ENCODE measurements around the gene SUFU.
"Not testable (repeated sequence)": the region's sequence is repeated elsewhere in the genome, so short reads cannot be mapped to it uniquely, and the experiment has no call there.

SUFU gene

DNA sequence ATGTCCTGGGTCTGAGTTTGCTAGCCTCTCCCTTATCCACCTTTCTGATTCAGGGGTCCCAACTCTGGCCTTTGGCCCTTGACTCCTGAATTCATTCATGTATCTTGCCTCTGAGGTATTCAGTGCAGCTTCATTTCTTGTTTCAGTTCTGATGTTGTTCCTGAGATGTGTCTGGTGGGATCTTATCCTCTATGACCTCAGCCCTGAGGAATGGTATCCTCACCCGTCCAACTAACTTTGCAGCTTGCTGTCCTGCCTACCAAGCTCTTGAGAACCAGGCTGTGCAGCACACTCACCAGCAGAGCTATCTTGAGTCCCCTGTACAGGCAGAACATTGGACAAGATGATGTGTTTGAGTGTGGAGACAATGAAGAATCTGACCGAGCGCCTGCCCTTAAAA lies 13.8 kb downstream of the SUFU start:
- DNase-seq = no peak

DNA sequence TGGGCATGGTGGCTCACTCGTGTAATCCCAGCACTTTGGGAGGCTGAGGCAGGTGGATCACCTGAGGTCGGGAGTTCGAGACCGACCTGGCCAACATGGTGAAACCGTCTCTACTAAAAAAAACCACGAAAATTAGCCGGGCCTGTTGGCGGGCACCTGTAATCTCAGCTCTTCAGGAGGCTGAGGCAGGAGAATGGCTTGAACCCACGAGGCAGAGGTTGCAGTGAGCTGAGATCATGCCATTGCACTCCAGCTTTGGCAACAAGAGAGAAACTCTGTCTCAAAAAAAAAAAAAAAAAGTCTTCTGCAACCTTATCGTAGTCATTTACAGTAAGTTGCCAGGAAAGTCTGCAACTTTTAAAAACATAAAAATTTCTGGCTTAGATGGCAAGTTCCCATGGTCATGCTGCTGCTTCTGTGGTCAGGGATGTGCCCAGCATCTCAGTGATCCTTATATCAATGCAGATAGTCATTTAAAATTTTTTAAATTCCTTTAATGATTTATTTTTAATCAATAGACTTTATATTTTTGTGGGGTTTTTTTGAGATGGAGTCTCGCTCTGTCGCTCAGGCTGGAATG lies 15.6 kb downstream of the SUFU start:
- no peak for DNase-seq

DNA sequence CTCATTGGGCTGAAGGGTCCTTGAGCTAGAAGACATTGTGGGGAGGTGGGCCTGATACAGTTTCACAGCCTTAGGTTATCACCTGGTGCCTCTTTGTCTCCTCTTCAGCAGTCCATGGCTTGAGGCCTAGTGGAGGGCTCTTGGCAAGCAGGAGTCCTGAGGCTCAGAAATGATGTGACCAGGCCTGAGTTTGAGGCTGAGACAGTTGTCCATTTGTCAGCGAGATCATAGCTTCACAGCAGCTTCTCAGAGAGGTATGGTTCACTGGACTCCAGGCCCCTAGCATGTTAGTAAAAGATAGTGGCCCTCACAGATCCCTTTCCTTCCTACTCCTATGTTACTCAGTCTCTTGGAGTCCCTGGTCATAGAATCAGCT lies 19.1 kb downstream of the SUFU start:
- DNase-seq = no peak

DNA sequence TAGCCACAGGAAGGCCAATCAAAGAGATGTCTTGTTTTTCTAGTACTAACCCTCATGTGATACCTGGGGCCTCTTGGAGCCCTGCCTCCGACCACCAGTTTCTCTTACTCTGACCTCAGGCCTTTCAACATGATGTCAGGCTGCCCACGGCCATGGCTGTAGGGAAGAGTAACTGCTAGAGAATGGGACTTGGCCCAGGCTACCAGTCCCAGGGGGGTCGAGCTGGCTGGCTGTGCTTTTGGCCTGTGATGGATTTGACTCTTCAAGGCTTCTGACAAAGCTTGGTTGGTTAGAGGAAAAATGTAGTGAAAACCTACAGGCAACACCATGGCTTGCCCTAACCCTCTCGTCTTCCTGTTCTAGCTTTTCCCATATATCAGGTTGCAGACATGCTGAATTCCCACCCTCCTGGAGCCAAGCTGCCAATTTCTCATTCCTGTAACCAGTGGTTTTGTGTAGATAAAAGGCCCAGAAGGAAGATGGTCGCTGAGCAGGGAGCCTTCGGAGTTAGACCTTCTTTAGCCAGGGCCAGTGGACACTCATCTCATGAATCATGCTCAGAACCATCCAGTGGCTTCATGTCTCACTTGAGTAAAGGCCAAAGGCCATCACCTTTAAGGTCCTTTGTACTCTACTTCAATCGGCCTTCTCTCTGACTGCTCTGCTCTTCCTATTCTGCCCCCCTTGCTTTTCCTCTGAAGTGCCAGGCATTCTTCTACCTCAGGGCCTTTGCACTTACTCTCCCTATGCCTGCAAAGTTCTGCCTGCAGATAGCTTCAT lies 19.7 kb downstream of the SUFU start:
- DNase-seq = no peak

DNA sequence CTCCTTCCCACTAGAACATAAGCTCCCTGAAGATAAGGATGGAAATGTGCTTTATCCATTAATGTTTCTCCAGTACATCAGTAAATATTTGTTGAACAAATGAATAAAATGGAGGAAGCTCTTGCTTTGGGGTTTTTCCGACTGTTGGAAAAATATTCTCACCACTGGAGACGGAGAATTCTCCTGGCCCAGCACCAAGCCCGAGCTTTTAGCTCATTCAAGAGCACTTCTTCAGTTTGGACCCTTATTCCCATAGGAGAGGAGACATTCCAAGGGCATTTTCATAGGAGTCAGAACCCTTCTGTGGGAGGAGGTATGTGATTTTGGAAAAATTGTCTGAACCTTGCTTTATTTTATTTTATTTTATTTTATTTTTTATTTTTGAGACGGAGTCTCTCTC lies 21.0 kb downstream of the SUFU start:
- no peak for DNase-seq

DNA sequence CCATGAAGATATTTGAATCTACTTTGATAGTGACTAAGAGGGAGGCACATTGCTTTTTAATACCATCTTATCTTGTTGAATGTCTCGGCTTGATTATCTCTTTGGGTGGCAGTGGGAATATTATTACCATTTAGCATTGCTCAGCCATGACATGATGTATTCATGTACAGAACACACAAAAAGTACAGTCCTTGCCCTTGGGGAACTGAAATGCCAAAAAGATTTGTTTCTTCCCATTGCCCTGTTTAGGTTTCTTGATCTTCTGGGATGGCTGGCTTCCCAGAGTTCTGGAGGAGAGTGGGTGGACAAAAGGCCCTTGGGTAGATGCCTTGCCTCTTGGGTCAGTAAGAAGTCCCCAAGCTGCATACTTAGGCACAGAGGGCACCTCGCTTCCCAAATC lies 23.8 kb downstream of the SUFU start:
- DNase-seq = no peak

DNA sequence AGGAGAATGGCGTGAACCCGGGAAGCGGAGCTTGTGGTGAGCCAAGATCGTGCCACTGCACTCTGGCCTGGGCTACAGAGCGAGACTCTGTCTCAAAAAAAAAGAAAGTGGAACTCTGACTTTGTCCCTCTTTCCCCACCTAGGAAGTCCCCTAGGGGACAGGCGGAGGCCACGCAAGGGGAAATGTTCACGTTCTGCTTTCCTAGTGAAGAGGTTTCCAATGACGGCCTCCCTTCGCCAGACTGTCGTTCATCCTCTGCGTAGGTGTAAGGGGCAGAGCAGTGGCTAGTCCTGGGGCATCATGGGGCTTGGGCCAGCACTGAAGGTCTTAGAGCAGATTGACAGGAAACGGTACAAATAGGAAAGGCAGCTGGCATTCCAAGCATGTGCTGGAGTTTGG lies 30.6 kb downstream of the SUFU start:
- DNase-seq = no peak

DNA sequence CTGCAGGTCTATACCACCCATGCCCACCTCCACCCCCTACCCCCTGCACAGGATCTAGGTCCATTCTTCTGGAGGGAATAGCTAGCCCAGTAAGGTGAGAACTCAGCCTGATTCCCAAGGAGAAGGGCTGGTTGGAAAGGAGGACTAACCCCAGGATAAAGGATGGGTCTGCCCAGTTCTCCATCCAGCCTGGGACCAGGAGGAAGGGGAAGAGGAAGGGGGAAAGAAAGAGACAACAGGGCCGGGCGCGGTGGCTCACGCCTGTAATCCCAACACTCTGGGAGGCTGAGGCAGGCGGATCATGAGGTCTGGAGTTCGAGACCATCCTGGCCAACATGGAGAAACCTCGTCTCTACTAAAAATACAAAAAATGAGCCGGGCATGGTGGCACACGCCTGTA lies 31.2 kb downstream of the SUFU start:
- not testable (repeated sequence) for DNase-seq

DNA sequence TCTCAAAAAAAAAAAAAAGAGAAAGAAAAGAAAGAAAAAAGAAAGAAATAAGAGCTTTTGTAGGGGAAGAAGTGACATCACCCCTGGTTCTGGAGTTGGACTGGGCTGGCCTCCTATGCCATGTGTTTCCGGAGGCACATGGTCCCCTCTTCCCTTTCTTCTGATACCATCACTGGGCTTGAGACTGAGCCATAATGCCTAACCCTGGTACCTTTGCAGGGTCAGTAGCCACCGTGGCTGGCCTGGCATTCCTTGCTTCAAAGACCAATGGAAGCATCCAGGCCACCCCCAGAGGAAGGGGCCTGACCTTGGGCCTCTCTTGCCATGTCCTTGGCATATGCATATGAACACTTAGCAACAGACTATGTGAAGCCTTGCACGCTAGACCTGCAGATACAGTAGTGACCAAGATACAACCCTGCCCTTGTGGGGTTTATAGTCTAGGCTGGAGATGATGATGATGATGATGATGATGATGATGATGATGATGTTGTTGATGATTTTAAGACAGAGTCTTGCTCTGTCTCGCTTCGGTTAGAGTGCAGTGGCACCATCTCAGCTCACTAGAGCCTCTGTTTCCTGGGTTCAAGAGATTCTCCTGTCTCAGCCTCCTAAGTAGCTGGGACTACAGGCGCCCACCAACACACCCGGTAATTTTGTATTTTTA lies 31.8 kb downstream of the SUFU start:
- no peak for DNase-seq

DNA sequence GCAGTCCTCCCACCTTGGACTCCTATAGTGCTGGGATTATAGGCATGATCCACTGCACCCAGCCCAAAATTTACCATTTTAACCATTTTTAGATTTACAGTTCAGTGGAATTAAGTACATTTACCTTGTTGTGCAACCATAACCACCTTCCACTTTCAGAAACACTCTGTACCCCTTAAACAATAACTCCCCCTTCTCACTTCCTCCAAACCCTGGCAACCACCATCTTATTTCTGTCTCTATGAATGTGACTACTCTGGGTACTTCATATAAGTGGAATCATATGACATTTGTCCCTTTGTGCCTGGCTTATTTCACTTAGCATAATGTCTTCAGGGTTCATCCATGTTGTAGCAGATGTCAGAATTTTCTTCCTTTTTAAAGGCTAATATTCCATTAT lies 33.6 kb downstream of the SUFU start:
- no peak for DNase-seq

DNA sequence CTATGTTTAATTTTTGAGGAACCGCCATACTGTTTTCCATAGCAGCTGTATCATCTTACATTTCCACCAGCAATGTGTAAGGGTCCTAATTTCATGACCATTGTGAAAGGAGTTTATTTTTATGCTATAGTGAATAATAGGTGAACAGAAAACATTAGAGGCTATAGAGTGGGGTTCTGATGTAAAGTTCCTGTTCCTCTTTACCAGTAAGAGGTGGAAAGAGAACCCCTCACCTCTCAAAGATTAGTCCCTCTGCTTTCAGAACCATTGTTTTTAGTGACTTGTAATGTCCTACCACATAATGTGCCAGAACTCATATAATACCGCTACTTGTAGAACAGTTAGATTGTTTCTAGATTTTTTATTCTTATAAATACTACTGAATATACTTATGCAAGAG lies 34.2 kb downstream of the SUFU start:
- DNase-seq = no peak

DNA sequence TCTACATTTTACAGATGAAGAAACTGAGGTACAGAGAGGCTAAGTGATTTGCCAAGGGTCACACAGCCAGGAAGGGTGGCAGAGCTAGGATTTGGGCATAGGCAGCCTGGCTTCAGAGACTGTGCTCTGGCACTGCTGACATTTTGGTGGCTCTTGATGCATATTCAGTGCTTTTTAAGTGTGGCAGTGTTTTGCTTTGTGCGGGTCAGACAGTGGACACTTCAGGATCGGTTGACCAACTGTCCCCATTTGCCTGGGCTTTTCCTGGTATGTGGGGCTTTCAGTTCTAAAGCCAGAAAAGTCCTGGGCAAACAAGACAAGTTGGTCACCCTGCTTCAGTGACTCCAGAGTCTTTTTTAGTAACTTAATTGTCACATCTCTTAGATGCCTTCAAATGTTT lies 35.0 kb downstream of the SUFU start:
- no peak for DNase-seq

DNA sequence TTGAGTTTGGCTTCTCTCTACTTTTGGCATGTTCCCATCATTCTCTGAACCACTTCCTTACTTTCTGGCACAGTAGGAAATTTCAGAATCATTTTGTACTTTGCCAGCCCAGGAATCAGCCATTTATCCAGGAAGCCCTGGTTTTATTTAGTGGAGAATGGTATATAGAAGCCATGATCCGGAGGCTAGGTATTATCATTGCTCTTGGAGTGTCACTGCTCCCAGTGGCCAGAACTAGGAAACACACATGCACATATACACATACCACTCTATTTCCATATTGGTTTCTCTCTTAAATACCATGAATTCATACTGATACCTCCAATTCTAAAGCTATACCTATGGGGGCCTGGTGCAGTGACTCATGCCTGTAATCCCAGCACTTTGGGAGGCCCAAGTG lies 36.3 kb downstream of the SUFU start:
- no peak for DNase-seq

DNA sequence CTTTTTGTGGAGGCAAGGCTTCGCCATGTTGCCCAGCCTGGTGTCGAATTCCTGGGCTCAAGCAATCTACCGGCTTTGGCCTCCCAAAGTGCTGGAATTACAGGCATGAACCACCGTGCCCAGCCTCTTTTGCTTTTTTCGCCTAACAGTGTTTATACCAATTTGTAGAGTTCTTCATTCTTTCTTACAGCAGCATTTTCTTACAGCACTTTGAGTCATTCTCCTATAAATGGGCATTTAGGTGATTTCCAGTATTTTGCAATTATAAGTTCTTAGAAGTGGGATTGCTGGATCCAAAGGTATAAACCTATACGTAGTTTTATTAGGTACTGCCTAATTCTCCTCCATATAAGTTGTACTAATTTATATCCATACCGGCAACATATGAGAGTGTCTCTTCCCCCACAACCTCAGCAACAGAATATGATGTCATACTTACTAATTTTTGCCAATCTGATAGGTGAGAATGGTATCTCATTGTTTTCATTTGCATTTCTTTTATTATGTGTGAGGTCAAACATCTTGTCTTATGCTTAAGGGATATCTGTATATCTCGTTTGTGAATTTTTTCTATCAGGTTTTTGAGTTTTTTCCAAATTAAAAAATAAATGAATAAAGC lies 39.1 kb downstream of the SUFU start:
- no peak for DNase-seq

DNA sequence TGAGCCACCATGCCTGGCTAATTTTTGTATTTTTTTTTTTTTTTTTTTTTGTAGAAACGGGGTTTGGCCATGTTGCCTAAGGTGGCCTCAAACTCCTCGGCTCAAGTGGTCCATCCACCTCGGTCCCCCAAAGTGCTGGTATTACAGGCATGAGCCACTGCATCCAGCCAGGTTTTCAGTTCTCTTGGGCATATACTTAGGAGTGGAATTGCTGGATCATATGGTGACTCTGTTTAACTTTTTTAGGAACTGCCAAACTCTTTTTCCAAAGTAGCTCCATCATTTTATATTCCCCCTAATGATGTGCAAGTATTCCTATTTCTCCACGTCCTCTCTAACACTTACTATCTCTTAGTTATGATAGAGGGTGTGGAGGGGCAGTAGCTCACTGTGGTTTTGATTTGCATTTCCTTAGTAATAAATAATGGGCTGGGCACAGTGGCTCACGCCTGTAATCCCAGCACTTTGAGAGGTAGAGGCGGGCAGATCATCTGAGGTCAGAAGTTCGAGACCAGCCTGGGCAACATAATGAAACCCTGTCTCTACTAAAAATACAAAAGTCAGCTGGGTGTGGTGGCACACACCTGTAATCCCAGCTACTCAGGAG lies 41.6 kb downstream of the SUFU start:
- DNase-seq = no peak

DNA sequence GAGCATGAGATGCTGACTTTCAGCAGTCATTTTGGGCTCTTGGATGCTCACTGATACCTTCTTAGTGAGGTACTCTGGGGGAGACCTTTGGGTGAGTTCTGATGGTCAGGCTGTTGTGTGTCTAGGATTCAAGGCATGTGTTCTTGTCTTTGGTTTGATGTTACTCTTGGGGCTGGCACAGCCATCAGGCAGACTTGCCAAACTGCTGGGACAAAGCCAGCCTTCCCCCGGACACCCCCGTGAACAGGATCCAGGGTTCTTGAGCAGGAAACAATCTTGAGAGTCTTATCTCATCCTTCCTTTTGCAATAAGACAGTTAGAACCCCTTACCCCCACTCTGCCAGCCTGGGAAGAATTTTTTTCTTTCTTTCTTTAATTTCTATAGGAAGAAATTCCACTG lies 42.2 kb downstream of the SUFU start:
- no peak for DNase-seq

DNA sequence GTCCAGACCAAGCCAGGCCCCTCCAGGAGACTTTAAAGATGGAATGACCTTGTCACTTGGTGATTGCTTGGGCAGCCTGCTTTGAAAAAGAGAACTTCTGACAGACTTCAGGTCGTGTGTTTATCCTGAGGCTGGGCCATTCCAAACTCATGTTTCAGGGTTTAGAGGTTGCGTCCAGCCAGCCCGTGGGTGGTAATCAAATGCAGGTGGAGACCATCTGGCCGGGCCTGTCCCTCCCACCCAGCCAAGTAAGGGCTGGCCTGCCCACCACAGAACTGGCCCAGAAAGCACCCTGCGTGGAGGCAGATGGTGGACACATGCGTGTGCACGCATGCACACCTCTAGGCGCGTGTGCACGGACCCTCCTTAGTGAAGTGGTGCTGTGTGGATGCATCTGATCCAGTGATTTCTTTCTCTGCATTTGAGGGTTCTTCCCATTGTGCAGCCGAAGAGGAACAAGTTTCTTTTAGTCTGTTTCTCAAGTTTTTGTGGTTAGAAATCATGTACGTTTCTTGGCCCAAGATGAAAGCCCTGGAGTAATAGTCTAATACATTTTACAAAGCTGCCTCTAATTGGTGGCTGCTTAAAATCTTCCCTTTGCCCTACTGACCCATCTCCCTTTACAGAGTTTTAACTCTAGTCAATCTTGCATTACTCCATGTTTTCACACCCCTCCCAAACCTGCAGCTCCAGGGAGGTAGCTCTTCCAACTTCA lies 43.0 kb downstream of the SUFU start:
- DNase-seq = peak in 1 of 2 experiments; percentile 74

DNA sequence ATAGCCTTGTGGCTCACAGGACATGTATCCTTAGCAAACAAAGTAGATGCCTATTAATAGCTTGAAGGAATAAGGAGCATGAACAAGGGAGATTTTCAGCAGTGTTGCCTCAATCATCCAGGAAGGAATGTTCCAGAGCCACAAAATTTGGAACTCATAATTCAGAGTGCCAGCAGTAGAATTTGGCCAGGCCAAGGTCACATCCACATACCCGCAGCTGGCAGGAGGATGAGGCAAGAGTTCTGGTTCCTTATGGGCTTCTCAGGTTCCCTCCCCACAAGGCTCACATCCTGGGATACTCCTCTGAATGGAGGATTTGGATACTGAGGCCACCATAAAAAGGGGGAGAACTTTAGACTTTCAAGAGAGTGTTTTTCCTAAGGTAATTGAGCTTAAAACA lies 45.8 kb downstream of the SUFU start:
- no peak for DNase-seq

DNA sequence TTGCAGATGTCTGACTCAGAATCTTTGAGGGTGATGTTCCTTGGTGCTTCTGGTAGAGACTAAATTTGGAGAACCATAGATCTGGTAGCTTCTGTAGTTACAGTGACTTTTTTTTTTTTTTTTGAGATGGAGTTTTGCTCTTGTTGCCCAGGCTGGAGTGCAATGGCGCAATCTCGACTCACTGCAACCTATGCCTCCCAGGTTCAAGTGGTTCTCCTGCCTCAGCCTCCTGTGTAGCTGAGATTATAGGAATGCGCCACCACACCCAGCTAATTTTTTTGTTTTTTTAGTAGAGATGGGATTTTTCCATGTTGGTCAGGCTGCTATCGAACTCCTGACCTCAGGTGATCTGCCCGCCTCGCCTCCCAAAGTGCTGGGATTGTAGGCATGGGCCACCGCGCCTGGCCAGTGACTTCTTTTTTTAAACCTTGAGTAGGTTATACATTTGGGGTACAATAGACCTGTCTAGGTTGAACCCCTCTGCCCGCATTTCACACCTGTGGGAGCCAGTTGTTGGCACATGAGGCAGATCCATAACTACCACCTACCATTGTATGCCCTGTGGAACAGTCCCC lies 47.0 kb downstream of the SUFU start:
- no peak for DNase-seq

DNA sequence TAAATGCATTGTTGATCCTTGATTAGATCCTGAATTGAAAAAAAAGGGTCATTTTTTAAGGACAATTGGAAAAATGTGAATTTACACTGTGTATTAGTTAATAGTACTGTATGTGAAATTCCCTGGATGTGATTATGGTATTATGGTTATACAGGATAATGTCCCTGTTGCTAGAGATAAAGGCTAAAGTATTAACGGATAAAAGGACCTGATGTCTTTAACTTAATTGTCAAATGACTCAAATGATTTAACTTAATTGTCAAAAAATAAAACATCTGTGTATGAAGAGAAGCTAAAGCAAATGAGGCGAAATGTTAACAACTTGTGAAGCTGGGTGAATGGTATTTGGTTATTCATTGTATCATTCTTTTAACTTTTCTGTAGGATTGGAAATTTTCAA lies 48.8 kb downstream of the SUFU start:
- DNase-seq = no peak

DNA sequence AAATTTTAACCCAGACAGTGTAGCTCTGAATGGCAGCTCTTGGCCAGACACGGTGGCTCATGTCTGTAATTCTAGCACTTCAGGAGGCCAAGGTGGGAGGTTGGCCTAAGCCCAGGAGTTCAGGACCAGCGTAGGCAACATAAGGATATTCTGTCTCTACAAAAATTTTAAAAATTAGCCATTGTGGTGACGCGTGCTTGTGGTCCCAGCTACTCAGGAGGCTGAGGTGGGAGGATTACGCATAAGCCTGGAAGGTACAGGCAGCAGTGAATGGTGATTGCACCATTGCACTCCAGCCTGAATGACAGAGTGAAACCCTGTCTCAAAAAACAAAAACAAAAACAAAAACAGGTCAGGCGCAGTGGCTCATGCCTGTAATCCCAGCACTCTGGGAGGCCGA lies 50.0 kb downstream of the SUFU start:
- DNase-seq = no peak

DNA sequence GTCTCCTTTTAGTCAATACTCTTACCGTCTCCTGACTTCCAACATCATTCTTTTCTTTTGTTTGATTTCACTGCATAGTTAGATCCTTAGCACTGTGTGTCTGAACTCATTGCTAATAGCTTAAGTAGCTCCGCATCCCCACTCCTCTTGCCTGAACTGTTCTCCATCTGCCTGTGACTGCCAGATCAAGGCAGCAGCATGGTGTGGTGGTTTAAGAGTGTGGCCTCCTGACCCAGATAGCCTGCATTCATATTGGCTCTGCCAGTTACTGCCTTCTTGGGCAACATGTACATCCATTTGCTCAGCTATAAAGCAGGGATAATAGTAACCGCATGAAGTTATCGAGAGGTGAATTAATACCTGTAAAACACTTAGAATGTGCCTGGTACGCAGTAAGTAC lies 50.8 kb downstream of the SUFU start:
- DNase-seq = no peak
